HG02763 (cell line): ENCODE data around the gene NPW.

ENCODE experiments used
- ATAC-seq: cut with Tn5 transposase; IDR thresholded peaks from one replicate; pipeline ENCODE4 v1.9.1; 2021; ENCODE audit warnings: mild to moderate bottlenecking, moderate library complexity; ENCODE audit not compliant: unreplicated experiment

NPW gene

GRCh38 chr16:2034696-2035430 is 15.3 kb downstream of the NPW start:
- no peak for ATAC-seq

- no peak for ATAC-seq
These were observed 16.0 kb downstream of the NPW start for GRCh38 chr16:2035431-2036199.

- ATAC-seq = no peak
These were observed 16.8 kb downstream of the NPW start for GRCh38 chr16:2036200-2036966.

- no peak for ATAC-seq
These were observed 17.5 kb downstream of the NPW start for GRCh38 chr16:2037115-2037514.

GRCh38 chr16:2037647-2038381 is 18.2 kb downstream of the NPW start:
- ATAC-seq = no peak

- no peak for ATAC-seq
These were observed 19.0 kb downstream of the NPW start for GRCh38 chr16:2038382-2039231.

- ATAC-seq = no peak
These were observed 19.9 kb downstream of the NPW start for GRCh38 chr16:2039274-2040031.

GRCh38 chr16:2040041-2040786 is 20.6 kb downstream of the NPW start:
- no peak for ATAC-seq

- no peak for ATAC-seq
These were observed 21.4 kb downstream of the NPW start for GRCh38 chr16:2040787-2041522.

- ATAC-seq = no peak
These were observed 22.8 kb downstream of the NPW start for GRCh38 chr16:2042171-2042985.

GRCh38 chr16:2042986-2043666 is 23.5 kb downstream of the NPW start:
- ATAC-seq = no peak

- no peak for ATAC-seq
These were observed 24.3 kb downstream of the NPW start for GRCh38 chr16:2043667-2044451.

GRCh38 chr16:2044541-2044940 is 25.0 kb downstream of the NPW start:
- no peak for ATAC-seq

GRCh38 chr16:2045965-2046892 is 26.6 kb downstream of the NPW start:
- ATAC-seq = no peak

GRCh38 chr16:2046893-2047329 is 27.3 kb downstream of the NPW start:
- ATAC-seq = no peak
